GM21825 (cell line): Measurements from ENCODE around the gene ZNF222.

Experiments used
- ATAC-seq: cut with Tn5 transposase; IDR thresholded peaks from one replicate; pipeline ENCODE4 v1.9.1; 2021; ENCODE audit warnings: mild to moderate bottlenecking, moderate library complexity; ENCODE audit not compliant: unreplicated experiment

Gene ZNF222

GRCh38 chr19:44025217-44025936 is at the start of gene ZNF222:
Gene ZNF222 (plus strand): TSS chr19:44025379. CDS start chr19:44025437, 58 bp downstream.
- ATAC-seq, result peak; percentile 92

- ATAC-seq, result no peak
Measured at GRCh38 chr19:43976732-43977131, 48.4 kb upstream of the ZNF222 start.

- ATAC-seq, result peak; percentile 19
Measured at GRCh38 chr19:43983544-43983911, 41.7 kb upstream of the ZNF222 start.

GRCh38 chr19:43983912-43984686 is 41.1 kb upstream of the ZNF222 start, which contains the start of gene ZNF155:
Gene ZNF155 (plus strand): TSS chr19:43984188. CDS start chr19:43988544, 4,356 bp downstream.
- ATAC-seq, result peak; percentile 87

- ATAC-seq, result no peak
Measured at GRCh38 chr19:43984687-43985000, 40.5 kb upstream of the ZNF222 start.

- no peak for ATAC-seq
Measured at GRCh38 chr19:43997631-43998290, 27.4 kb upstream of the ZNF222 start.

- no peak for ATAC-seq
Measured at GRCh38 chr19:44002212-44002565, 23.0 kb upstream of the ZNF222 start.

- ATAC-seq, result peak; percentile 88
Measured at GRCh38 chr19:44002566-44003460, 22.4 kb upstream of the ZNF222 start, which contains the start of gene ZNF230. Gene ZNF230 (plus strand): TSS chr19:44002957. CDS start chr19:44007079, 4,122 bp downstream.

- peak; percentile 17 for ATAC-seq
Measured at GRCh38 chr19:44003461-44004009, 21.6 kb upstream of the ZNF222 start.

- no peak for ATAC-seq
Measured at GRCh38 chr19:44005973-44006372, 19.2 kb upstream of the ZNF222 start.

- ATAC-seq, result no peak
Measured at GRCh38 chr19:44007473-44007872, 17.7 kb upstream of the ZNF222 start.

- no peak for ATAC-seq
Measured at GRCh38 chr19:44010468-44010867, 14.7 kb upstream of the ZNF222 start.

- no peak for ATAC-seq
Measured at GRCh38 chr19:44019498-44019897, 5.7 kb upstream of the ZNF222 start.

GRCh38 chr19:44021221-44021620 is 4.0 kb upstream of the ZNF222 start:
- ATAC-seq, result no peak

- ATAC-seq, result no peak
Measured at GRCh38 chr19:44024900-44025216, 321 bp upstream of the ZNF222 start.

- no peak for ATAC-seq
Measured at GRCh38 chr19:44026622-44027021, 1.4 kb downstream of the ZNF222 start.

GRCh38 chr19:44032001-44032610 is 6.9 kb downstream of the ZNF222 start:
- ATAC-seq, result no peak

GRCh38 chr19:44042147-44042546 is 17.0 kb downstream of the ZNF222 start:
- no peak for ATAC-seq

GRCh38 chr19:44050740-44051649 is 25.8 kb downstream of the ZNF222 start:
- peak; percentile 10 for ATAC-seq
